Lower lobe of right lung (tissue), 2 donors: ENCODE results near the gene SIRPD. TPM values are rescaled to one million over a fixed set of nuclear protein-coding genes. Genes with fewer than 3 reads are reported as not detected.

ENCODE experiments used
- ATAC-seq, 2 donors: fragments of 200-7000 bp; cut with Tn5 transposase; one replicate each; pipeline ENCODE4 v1.9.1; 2020 to 2022; ENCODE audit warnings: mild to moderate bottlenecking in 2 of 2, moderate library complexity in 2 of 2
- DNase-seq: peaks from one replicate; pipeline ENCODE4 v3.0.0-alpha.2; 2020
- H3K27ac ChIP-seq: fragments of 200-600 bp; one replicate; pipeline ENCODE4 v1.8.0; 2022
- H3K27me3 ChIP-seq: fragments of 200-600 bp; one replicate; pipeline ENCODE4 v1.8.0; 2022; ENCODE audit warnings: low read depth
- H3K36me3 ChIP-seq: fragments of 200-600 bp; one replicate; pipeline ENCODE4 v1.8.0; 2022; ENCODE audit warnings: mild to moderate bottlenecking
- H3K4me1 ChIP-seq: fragments of 200-600 bp; one replicate; pipeline ENCODE4 v1.8.0; 2022
- H3K4me3 ChIP-seq: fragments of 200-600 bp; one replicate; pipeline ENCODE4 v1.8.0; 2022; ENCODE audit warnings: mild to moderate bottlenecking
- H3K9me3 ChIP-seq: fragments of 200-600 bp; one replicate; pipeline ENCODE4 v1.8.0; 2022
- CTCF ChIP-seq: fragments of 200-600 bp; IDR thresholded peaks from one replicate; pipeline ENCODE4 v1.8.0; 2022; ENCODE audit warnings: antibody characterized with exemption, mild to moderate bottlenecking
- intact Hi-C: fragments of 100-400 bp; cut with DNase I; formaldehyde crosslinking; loops from one replicate; pipeline ENCODE4 v1.11.0; 2022
- long read RNA-seq: library from polyadenylated mRNA; unstranded; transcript quantifications from one replicate; pipeline ENCODE4 v2.0.0, GENCODE V29; 2021
- total RNA-seq: library from RNA; stranded (reverse); fragmentation: NEBNext Ultra II Directional; extraction: Animal tissue kit (Norgen Biotek cat#: 25700); gene quantifications from one replicate; pipeline ENCODE4 v1.2.1, GENCODE V29; 2021
- donor health status: DM: no; HTN: yes; CAD: no; lungs with severe emphysema.

SIRPD gene
- total RNA-seq, result 1.5 TPM
- long read RNA-seq, partial matches to known transcripts, result 0 of 1 reads
- long read RNA-seq, other reads (novel, unspliced or antisense), result 1 of 1 reads

DNA sequence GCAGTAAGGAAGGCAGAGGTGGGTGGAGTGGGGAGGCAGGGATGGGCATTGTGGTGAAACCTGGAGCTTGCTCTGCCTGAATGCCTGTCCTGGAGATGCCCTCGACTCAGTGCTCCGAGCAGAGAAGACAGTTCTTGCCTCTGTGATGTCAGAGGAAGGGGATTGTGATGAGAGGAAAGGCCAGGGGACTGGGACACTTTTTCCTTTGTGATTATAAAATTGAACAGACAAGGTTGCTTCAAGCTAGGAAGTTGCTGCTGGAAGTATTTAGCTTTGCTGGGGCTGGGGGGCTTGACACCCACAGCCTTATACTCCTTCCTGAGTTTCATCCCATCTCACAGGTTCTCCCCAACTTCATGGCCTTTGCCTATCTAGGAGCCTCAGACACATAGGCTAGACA lies at the start of gene SIRPD:
SIRPD (minus strand) TSS at position 101 of the 400 bp plus-strand sequence; CDS start at position 49, 52 bp downstream.
- H3K36me3 ChIP-seq, result no peaks in the 10 kb centered on the region
- DNase-seq (no peak), ATAC-seq (no peak)
- no peak for TF ChIP-seq CTCF
- intact Hi-C loops, result no loop called here
- no peaks in the 10 kb centered on the region for H3K9me3 ChIP-seq
- no peaks in the 10 kb centered on the region for H3K27me3 ChIP-seq
- no peak within 1 kb of the TSS for H3K27ac ChIP-seq
- no peak within 1 kb of the TSS for H3K4me3 ChIP-seq
- no peaks in the 10 kb centered on the region for H3K4me1 ChIP-seq

DNA sequence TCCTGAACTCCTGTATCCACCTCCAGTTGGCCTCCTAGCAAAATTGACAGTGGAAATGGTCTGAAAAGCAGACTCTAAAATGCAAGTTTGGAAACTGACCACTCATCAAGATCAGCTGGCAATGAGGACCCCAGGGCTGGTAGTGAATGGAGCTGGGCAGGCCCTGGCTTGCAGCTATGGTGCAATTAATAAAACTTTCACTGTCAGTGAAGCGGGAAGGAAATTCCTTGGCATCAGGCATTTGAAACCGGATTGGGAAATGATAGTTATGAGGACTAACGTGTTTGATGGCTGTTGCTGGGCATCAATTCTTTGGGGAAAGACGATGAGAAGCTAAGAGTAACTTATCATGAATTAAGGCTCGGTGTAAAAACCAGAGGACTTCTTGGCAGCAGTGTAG lies 43.2 kb upstream of the SIRPD start:
- no peaks in the 10 kb centered on the region for H3K36me3 ChIP-seq
- no peak for ATAC-seq
- no peak for DNase-seq
- H3K27me3 ChIP-seq, result no peaks in the 10 kb centered on the region
- H3K9me3 ChIP-seq, result no peaks in the 10 kb centered on the region
- TF ChIP-seq CTCF, result no peak
- intact Hi-C loops, result no loop called here
- H3K27ac ChIP-seq, result no peak overlapping the region
- no peak overlapping the region for H3K4me3 ChIP-seq
- H3K4me1 ChIP-seq, result no peaks in the 10 kb centered on the region

DNA sequence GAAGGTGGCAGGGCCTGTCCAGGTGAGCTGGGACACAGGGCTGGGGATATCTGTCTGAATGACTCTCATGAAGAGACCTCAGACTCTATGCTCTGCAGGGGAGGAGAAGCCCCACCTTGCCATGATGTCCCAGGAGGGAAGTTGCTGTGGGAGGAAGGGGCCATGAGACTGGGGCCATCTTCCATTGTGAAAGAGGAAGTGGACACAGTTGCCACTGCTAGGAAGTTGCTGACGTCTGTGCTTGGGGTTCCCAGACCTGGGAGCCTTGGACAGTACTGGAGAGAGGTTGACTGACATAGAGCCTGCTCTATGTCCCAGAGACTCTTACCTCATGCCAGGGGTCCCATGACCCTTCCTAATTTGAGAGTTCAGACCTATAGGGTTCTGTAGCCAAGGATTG lies 37.8 kb upstream of the SIRPD start:
- Histone ChIP-seq H3K4me3 (no peak overlapping the region), H3K9me3 (no peaks in the 10 kb centered on the region), H3K36me3 (no peaks in the 10 kb centered on the region), H3K27me3 (no peaks in the 10 kb centered on the region), H3K4me1 (no peaks in the 10 kb centered on the region), H3K27ac (no peak overlapping the region)
- intact Hi-C loops, result no loop called here
- ATAC-seq (no peak), DNase-seq (no peak)
- no peak for TF ChIP-seq CTCF

- no peaks in the 10 kb centered on the region for H3K27me3 ChIP-seq
- no peaks in the 10 kb centered on the region for H3K4me1 ChIP-seq
- H3K4me3 ChIP-seq, result no peak overlapping the region
- intact Hi-C loops, result no loop called here
- H3K27ac ChIP-seq, result no peak overlapping the region
- DNase-seq, result no peak
- no peak for TF ChIP-seq CTCF
- H3K36me3 ChIP-seq, result no peaks in the 10 kb centered on the region
- no peaks in the 10 kb centered on the region for H3K9me3 ChIP-seq
- no peak for ATAC-seq
Observed at GRCh38 chr20:1588533-1589460, 31.3 kb upstream of the SIRPD start.

- no peak overlapping the region for H3K4me3 ChIP-seq
- H3K27ac ChIP-seq, result no peak overlapping the region
- no peak for TF ChIP-seq CTCF
- DNase-seq (no peak), ATAC-seq (no peak)
- no peaks in the 10 kb centered on the region for H3K36me3 ChIP-seq
- H3K27me3 ChIP-seq, result no peaks in the 10 kb centered on the region
- no peaks in the 10 kb centered on the region for H3K4me1 ChIP-seq
- intact Hi-C loops, result no loop called here
- H3K9me3 ChIP-seq, result no peaks in the 10 kb centered on the region
Observed at GRCh38 chr20:1587781-1588532, 30.5 kb upstream of the SIRPD start.
